ENCODE data around the gene SORCS3.

The SORCS3 gene

GRCh38 chr10:104650072-104650471 lies 9.0 kb downstream of the SORCS3 start:
- Histone ChIP-seq H3K4me3 (ENCODE audit: low read depth in 1 of 2, low read length in 2 of 2) (no peak overlapping the region), H3K36me3 (ENCODE audit: control insufficient read depth in 1 of 2, insufficient read depth in 2 of 2, low read length in 2 of 2) (no peaks in the 10 kb centered on the region), H3K27me3 (ENCODE audit: low read depth, low read length) (no peaks in the 10 kb centered on the region), H3K4me1 (ENCODE audit: control insufficient read depth in 1 of 2, insufficient read depth in 2 of 2, low read length in 2 of 2) (no peaks in the 10 kb centered on the region), H3K27ac (ENCODE audit: low read length) (no peak overlapping the region), H3K9me3 (ENCODE audit: control insufficient read depth in 1 of 2, low read length in 2 of 2) (no peaks in the 10 kb centered on the region)

GRCh38 chr10:104650635-104651331 lies 9.7 kb downstream of the SORCS3 start:
- Histone ChIP-seq H3K27me3 (ENCODE audit: low read depth, low read length) (no peaks in the 10 kb centered on the region), H3K4me3 (ENCODE audit: low read depth in 1 of 2, low read length in 2 of 2) (no peak overlapping the region), H3K27ac (ENCODE audit: low read length) (no peak overlapping the region), H3K4me1 (ENCODE audit: control insufficient read depth in 1 of 2, insufficient read depth in 2 of 2, low read length in 2 of 2) (no peaks in the 10 kb centered on the region), H3K9me3 (ENCODE audit: control insufficient read depth in 1 of 2, low read length in 2 of 2) (no peaks in the 10 kb centered on the region), H3K36me3 (ENCODE audit: control insufficient read depth in 1 of 2, insufficient read depth in 2 of 2, low read length in 2 of 2) (no peaks in the 10 kb centered on the region)

- Histone ChIP-seq H3K27me3 (ENCODE audit: low read depth, low read length) (no peaks in the 10 kb centered on the region), H3K9me3 (ENCODE audit: control insufficient read depth in 1 of 2, low read length in 2 of 2) (no peaks in the 10 kb centered on the region), H3K4me1 (ENCODE audit: control insufficient read depth in 1 of 2, insufficient read depth in 2 of 2, low read length in 2 of 2) (peaks cover 0 to 10% of the 10 kb centered on the region in 2 donors), H3K4me3 (ENCODE audit: low read depth in 1 of 2, low read length in 2 of 2) (no peak overlapping the region), H3K36me3 (ENCODE audit: control insufficient read depth in 1 of 2, insufficient read depth in 2 of 2, low read length in 2 of 2) (no peaks in the 10 kb centered on the region), H3K27ac (ENCODE audit: low read length) (no peak overlapping the region)
These were observed 15.9 kb downstream of the SORCS3 start for GRCh38 chr10:104657036-104657435.

- Histone ChIP-seq H3K36me3 (ENCODE audit: control insufficient read depth in 1 of 2, insufficient read depth in 2 of 2, low read length in 2 of 2) (no peaks in the 10 kb centered on the region), H3K27me3 (ENCODE audit: low read depth, low read length) (no peaks in the 10 kb centered on the region), H3K4me3 (ENCODE audit: low read depth in 1 of 2, low read length in 2 of 2) (no peak overlapping the region), H3K4me1 (ENCODE audit: control insufficient read depth in 1 of 2, insufficient read depth in 2 of 2, low read length in 2 of 2) (peaks cover 0 to 10% of the 10 kb centered on the region in 2 donors), H3K9me3 (ENCODE audit: control insufficient read depth in 1 of 2, low read length in 2 of 2) (no peaks in the 10 kb centered on the region), H3K27ac (ENCODE audit: low read length) (no peak overlapping the region)
These were observed 16.4 kb downstream of the SORCS3 start for GRCh38 chr10:104657457-104657856.

GRCh38 chr10:104658067-104658466 lies 17.0 kb downstream of the SORCS3 start:
- no peak overlapping the region for H3K4me3 ChIP-seq (ENCODE audit: low read depth in 1 of 2, low read length in 2 of 2)
- H3K4me1 ChIP-seq (ENCODE audit: control insufficient read depth in 1 of 2, insufficient read depth in 2 of 2, low read length in 2 of 2): peaks cover 0 to 10% of the 10 kb centered on the region in 2 donors
- no peaks in the 10 kb centered on the region for H3K36me3 ChIP-seq (ENCODE audit: control insufficient read depth in 1 of 2, insufficient read depth in 2 of 2, low read length in 2 of 2)
- no peak overlapping the region for H3K27ac ChIP-seq (ENCODE audit: low read length)
- H3K27me3 ChIP-seq (ENCODE audit: low read depth, low read length): no peaks in the 10 kb centered on the region
- no peaks in the 10 kb centered on the region for H3K9me3 ChIP-seq (ENCODE audit: control insufficient read depth in 1 of 2, low read length in 2 of 2)

GRCh38 chr10:104659809-104660208 lies 18.7 kb downstream of the SORCS3 start:
- H3K27me3 ChIP-seq (ENCODE audit: low read depth, low read length): no peaks in the 10 kb centered on the region
- no peak overlapping the region for H3K4me3 ChIP-seq (ENCODE audit: low read depth in 1 of 2, low read length in 2 of 2)
- H3K9me3 ChIP-seq (ENCODE audit: control insufficient read depth in 1 of 2, low read length in 2 of 2): no peaks in the 10 kb centered on the region
- no peaks in the 10 kb centered on the region for H3K36me3 ChIP-seq (ENCODE audit: control insufficient read depth in 1 of 2, insufficient read depth in 2 of 2, low read length in 2 of 2)
- peaks cover 0 to 10% of the 10 kb centered on the region in 2 donors for H3K4me1 ChIP-seq (ENCODE audit: control insufficient read depth in 1 of 2, insufficient read depth in 2 of 2, low read length in 2 of 2)
- H3K27ac ChIP-seq (ENCODE audit: low read length): no peak overlapping the region

GRCh38 chr10:104663076-104663475 lies 22.0 kb downstream of the SORCS3 start:
- no peaks in the 10 kb centered on the region for H3K36me3 ChIP-seq (ENCODE audit: control insufficient read depth in 1 of 2, insufficient read depth in 2 of 2, low read length in 2 of 2)
- H3K27ac ChIP-seq (ENCODE audit: low read length): no peak overlapping the region
- H3K9me3 ChIP-seq (ENCODE audit: control insufficient read depth in 1 of 2, low read length in 2 of 2): no peaks in the 10 kb centered on the region
- peaks cover 0 to 5% of the 10 kb centered on the region in 2 donors for H3K4me1 ChIP-seq (ENCODE audit: control insufficient read depth in 1 of 2, insufficient read depth in 2 of 2, low read length in 2 of 2)
- no peak overlapping the region for H3K4me3 ChIP-seq (ENCODE audit: low read depth in 1 of 2, low read length in 2 of 2)
- H3K27me3 ChIP-seq (ENCODE audit: low read depth, low read length): no peaks in the 10 kb centered on the region

- no peaks in the 10 kb centered on the region for H3K9me3 ChIP-seq (ENCODE audit: control insufficient read depth in 1 of 2, low read length in 2 of 2)
- no peak overlapping the region for H3K4me3 ChIP-seq (ENCODE audit: low read depth in 1 of 2, low read length in 2 of 2)
- no peaks in the 10 kb centered on the region for H3K36me3 ChIP-seq (ENCODE audit: control insufficient read depth in 1 of 2, insufficient read depth in 2 of 2, low read length in 2 of 2)
These were observed 22.5 kb downstream of the SORCS3 start for GRCh38 chr10:104663563-104663962.

GRCh38 chr10:104664205-104664604 lies 23.1 kb downstream of the SORCS3 start:
- no peak overlapping the region for H3K27ac ChIP-seq (ENCODE audit: low read length)
- no peaks in the 10 kb centered on the region for H3K27me3 ChIP-seq (ENCODE audit: low read depth, low read length)
- no peaks in the 10 kb centered on the region for H3K4me1 ChIP-seq (ENCODE audit: control insufficient read depth in 1 of 2, insufficient read depth in 2 of 2, low read length in 2 of 2)
- no peak overlapping the region for H3K4me3 ChIP-seq (ENCODE audit: low read depth in 1 of 2, low read length in 2 of 2)
- H3K36me3 ChIP-seq (ENCODE audit: control insufficient read depth in 1 of 2, insufficient read depth in 2 of 2, low read length in 2 of 2): no peaks in the 10 kb centered on the region
- no peaks in the 10 kb centered on the region for H3K9me3 ChIP-seq (ENCODE audit: control insufficient read depth in 1 of 2, low read length in 2 of 2)

More at GRCh38 chr10:104663563-104663962, 22.5 kb downstream of the SORCS3 start:
- H3K27me3 ChIP-seq (ENCODE audit: low read depth, low read length): no peaks in the 10 kb centered on the region
- H3K4me1 ChIP-seq (ENCODE audit: control insufficient read depth in 1 of 2, insufficient read depth in 2 of 2, low read length in 2 of 2): peaks cover 0 to under 1% of the 10 kb centered on the region in 2 donors
- no peak overlapping the region for H3K27ac ChIP-seq (ENCODE audit: low read length)

GRCh38 chr10:104665174-104665573 lies 24.1 kb downstream of the SORCS3 start:
- no peaks in the 10 kb centered on the region for H3K4me1 ChIP-seq (ENCODE audit: control insufficient read depth in 1 of 2, insufficient read depth in 2 of 2, low read length in 2 of 2)
- no peak overlapping the region for H3K27ac ChIP-seq (ENCODE audit: low read length)
- no peaks in the 10 kb centered on the region for H3K9me3 ChIP-seq (ENCODE audit: control insufficient read depth in 1 of 2, low read length in 2 of 2)
- H3K36me3 ChIP-seq (ENCODE audit: control insufficient read depth in 1 of 2, insufficient read depth in 2 of 2, low read length in 2 of 2): no peaks in the 10 kb centered on the region
- no peak overlapping the region for H3K4me3 ChIP-seq (ENCODE audit: low read depth in 1 of 2, low read length in 2 of 2)
- no peaks in the 10 kb centered on the region for H3K27me3 ChIP-seq (ENCODE audit: low read depth, low read length)

- Histone ChIP-seq H3K36me3 (ENCODE audit: control insufficient read depth in 1 of 2, insufficient read depth in 2 of 2, low read length in 2 of 2) (no peaks in the 10 kb centered on the region), H3K4me3 (ENCODE audit: low read depth in 1 of 2, low read length in 2 of 2) (no peak overlapping the region), H3K27me3 (ENCODE audit: low read depth, low read length) (no peaks in the 10 kb centered on the region), H3K4me1 (ENCODE audit: control insufficient read depth in 1 of 2, insufficient read depth in 2 of 2, low read length in 2 of 2) (no peaks in the 10 kb centered on the region), H3K27ac (ENCODE audit: low read length) (no peak overlapping the region), H3K9me3 (ENCODE audit: control insufficient read depth in 1 of 2, low read length in 2 of 2) (no peaks in the 10 kb centered on the region)
These were observed 25.0 kb downstream of the SORCS3 start for GRCh38 chr10:104666106-104666505.

GRCh38 chr10:104676874-104677273 lies 35.8 kb downstream of the SORCS3 start:
- H3K4me1 ChIP-seq (ENCODE audit: control insufficient read depth in 1 of 2, insufficient read depth in 2 of 2, low read length in 2 of 2): no peaks in the 10 kb centered on the region
- H3K27me3 ChIP-seq (ENCODE audit: low read depth, low read length): no peaks in the 10 kb centered on the region
- H3K9me3 ChIP-seq (ENCODE audit: control insufficient read depth in 1 of 2, low read length in 2 of 2): peaks cover 0 to 13% of the 10 kb centered on the region in 2 donors
- H3K4me3 ChIP-seq (ENCODE audit: low read depth in 1 of 2, low read length in 2 of 2): no peak overlapping the region
- H3K27ac ChIP-seq (ENCODE audit: low read length): no peak overlapping the region
- no peaks in the 10 kb centered on the region for H3K36me3 ChIP-seq (ENCODE audit: control insufficient read depth in 1 of 2, insufficient read depth in 2 of 2, low read length in 2 of 2)

Measured in muscle layer of duodenum (tissue), 2 donors.